ENCODE data around the gene VMP1. TPM values are rescaled to one million over a fixed set of nuclear protein-coding genes. Genes with fewer than 3 reads are reported as not detected.

The VMP1 gene
- total RNA-seq, 1 experiment from 2014 or later, result 277 TPM

GRCh38 chr17:59776577-59776976 lies 69.1 kb downstream of the VMP1 start:
- ATAC-seq, result no peak
- Histone ChIP-seq H3K36me3 (ENCODE audit: low read depth, low read length) (peaks cover 25% of the 10 kb centered on the region), H3K9ac (ENCODE audit: low read length) (no peak overlapping the region), H3K79me2 (ENCODE audit: low read length) (0 out of 2 replicates have a peak, but pooled peaks cover 3% of the 10 kb centered on the region), H4K20me1 (ENCODE audit: low read length) (no peaks in the 10 kb centered on the region), H3K4me2 (ENCODE audit: low read length) (no peak overlapping the region), H3K4me1 (ENCODE audit: insufficient read depth, low read length) (peaks cover 6% of the 10 kb centered on the region), H2AFZ (ENCODE audit: low read length) (no peak overlapping the region), H3K9me3 (ENCODE audit: low read length) (no peaks in the 10 kb centered on the region), H3K27ac (ENCODE audit: low read length) (no peak overlapping the region), H3K27me3 (ENCODE audit: low read length) (no peaks in the 10 kb centered on the region), H3K4me3 (ENCODE audit: low read length) (no peak overlapping the region), H3K9me2 (replicated peaks; ENCODE audit: low read length) (no peaks in the 10 kb centered on the region), H3F3A (ENCODE audit: low read length, unreplicated experiment) (no peaks in the 10 kb centered on the region)
- no TSS peak for BruUV-seq (replicated peaks)
- intact Hi-C loops (cut with micrococcal nuclease), result no loop called here
- TF ChIP-seq CTCF (conservative IDR thresholded peaks at IDR 0.05; ENCODE audit: low read depth, low read length), result no peak
- TF ChIP-seq EZH2phosphoT487 (IDR thresholded peaks at IDR 0.05; ENCODE audit: borderline replicate concordance, low read length), result no peak
- no peak for TF ChIP-seq EZH2 (IDR thresholded peaks at IDR 0.05; ENCODE audit: low read length, unreplicated experiment)
- no peak for DNase-seq
- POLR2A ChIA-PET (ENCODE audit: unreplicated experiment), result no interaction called here
- CTCF ChIA-PET, result no interaction called here

GRCh38 chr17:59777033-59777432 lies 69.6 kb downstream of the VMP1 start:
- Histone ChIP-seq H2AFZ (ENCODE audit: low read length) (no peak overlapping the region), H3K27me3 (ENCODE audit: low read length) (no peaks in the 10 kb centered on the region), H3K9me3 (ENCODE audit: low read length) (no peaks in the 10 kb centered on the region), H4K20me1 (ENCODE audit: low read length) (no peaks in the 10 kb centered on the region), H3K9ac (ENCODE audit: low read length) (no peak overlapping the region), H3K27ac (ENCODE audit: low read length) (no peak overlapping the region), H3K4me2 (ENCODE audit: low read length) (no peak overlapping the region), H3K9me2 (replicated peaks; ENCODE audit: low read length) (no peaks in the 10 kb centered on the region), H3F3A (ENCODE audit: low read length, unreplicated experiment) (peaks cover under 1% of the 10 kb centered on the region), H3K36me3 (ENCODE audit: low read depth, low read length) (peaks cover 25% of the 10 kb centered on the region), H3K79me2 (ENCODE audit: low read length) (0 out of 2 replicates have a peak, but pooled peaks cover 8% of the 10 kb centered on the region), H3K4me3 (ENCODE audit: low read length) (no peak overlapping the region), H3K4me1 (ENCODE audit: insufficient read depth, low read length) (peaks cover 11% of the 10 kb centered on the region)
- ATAC-seq (no peak), DNase-seq (no peak)
- ChIA-PET CTCF (no interaction called here), POLR2A (ENCODE audit: unreplicated experiment) (no interaction called here)
- TF ChIP-seq EZH2phosphoT487 (IDR thresholded peaks at IDR 0.05; ENCODE audit: borderline replicate concordance, low read length) (no peak), EZH2 (IDR thresholded peaks at IDR 0.05; ENCODE audit: low read length, unreplicated experiment) (no peak), CTCF (conservative IDR thresholded peaks at IDR 0.05; ENCODE audit: low read depth, low read length) (no peak)
- intact Hi-C loops (cut with micrococcal nuclease), result no loop called here
- BruUV-seq (replicated peaks), result no TSS peak

- H3K27ac ChIP-seq (ENCODE audit: low read length), result no peak overlapping the region
These were observed 71.5 kb downstream of the VMP1 start for GRCh38 chr17:59778996-59779395.

More at GRCh38 chr17:59778996-59779395, 71.5 kb downstream of the VMP1 start:
- no peaks in the 10 kb centered on the region for H3K9me2 ChIP-seq (replicated peaks; ENCODE audit: low read length)
- intact Hi-C loops (cut with micrococcal nuclease), result no loop called here
- TF ChIP-seq EZH2 (IDR thresholded peaks at IDR 0.05; ENCODE audit: low read length, unreplicated experiment) (no peak), CTCF (conservative IDR thresholded peaks at IDR 0.05; ENCODE audit: low read depth, low read length) (no peak), EZH2phosphoT487 (IDR thresholded peaks at IDR 0.05; ENCODE audit: borderline replicate concordance, low read length) (no peak)
- H3K36me3 ChIP-seq (ENCODE audit: low read depth, low read length), result peaks cover 20% of the 10 kb centered on the region
- H4K20me1 ChIP-seq (ENCODE audit: low read length), result no peaks in the 10 kb centered on the region
- no peak overlapping the region for H3K4me2 ChIP-seq (ENCODE audit: low read length)
- H3F3A ChIP-seq (ENCODE audit: low read length, unreplicated experiment), result peaks cover 14% of the 10 kb centered on the region
- H3K4me1 ChIP-seq (ENCODE audit: insufficient read depth, low read length), result peaks cover 28% of the 10 kb centered on the region
- DNase-seq (no peak), ATAC-seq (no peak)
- H3K27me3 ChIP-seq (ENCODE audit: low read length), result no peaks in the 10 kb centered on the region
- peaks cover 11% of the 10 kb centered on the region; the same call in 1 of the 2 replicates for H3K79me2 ChIP-seq (ENCODE audit: low read length)
- CTCF ChIA-PET, result no interaction called here
- no peak overlapping the region for H3K4me3 ChIP-seq (ENCODE audit: low read length)
- POLR2A ChIA-PET (ENCODE audit: unreplicated experiment), result no interaction called here
- BruUV-seq (replicated peaks), result no TSS peak
- H3K9me3 ChIP-seq (ENCODE audit: low read length), result no peaks in the 10 kb centered on the region
- H3K9ac ChIP-seq (ENCODE audit: low read length), result no peak overlapping the region
- H2AFZ ChIP-seq (ENCODE audit: low read length), result no peak overlapping the region
